Activated T-helper 1 cell treated with anti-CD3 and anti-CD28 coated beads, Interleukin-12 subunit alpha, Interleukin-12 subunit beta, Interleukin-2, Interleukin-4 antibody, amounts not matched to agents 30 ng/mL and 10 ng/mL and 1 ng/mL, durations not matched to agents 14 hours and 24 hours and 36 hours (primary cell): Measurements from ENCODE around the gene SLC45A3. TPM values are rescaled to one million over a fixed set of nuclear protein-coding genes. Genes with fewer than 3 reads are reported as not detected.

Source experiments
- DNase-seq: peaks from one replicate; pipeline ENCODE4 v3.0.0; 2021; ENCODE audit warnings: low spot score
- H3K27ac Mint-ChIP-seq: one replicate; pipeline ENCODE4 v1.8.0; 2021; ENCODE audit warnings: mild to moderate bottlenecking, mixed read lengths
- H3K27me3 Mint-ChIP-seq: one replicate; pipeline ENCODE4 v1.8.0; 2022; ENCODE audit warnings: mild to moderate bottlenecking, moderate library complexity, mixed read lengths; ENCODE audit not compliant: insufficient read depth
- H3K36me3 Mint-ChIP-seq: one replicate; pipeline ENCODE4 v1.8.0; 2021; ENCODE audit warnings: low read depth, mixed read lengths
- H3K4me1 Mint-ChIP-seq: one replicate; pipeline ENCODE4 v1.8.0; 2021; ENCODE audit warnings: low read depth, mixed read lengths
- H3K4me3 Mint-ChIP-seq: one replicate; pipeline ENCODE4 v1.8.0; 2021; ENCODE audit warnings: mild to moderate bottlenecking, moderate library complexity, mixed read lengths
- H3K9me3 Mint-ChIP-seq: one replicate; pipeline ENCODE4 v1.8.0; 2021; ENCODE audit warnings: mixed read lengths
- intact Hi-C: fragments of 100-400 bp; cut with micrococcal nuclease; formaldehyde crosslinking; loops from one replicate; pipeline ENCODE4 v1.15.1; 2024
- total RNA-seq: library from RNA; stranded (reverse); gene quantifications from 2 replicates; pipeline ENCODE4 v1.2.3, GENCODE V29; 2022

SLC45A3 gene
- total RNA-seq, 1 donor from 2014 or later: 1.1 TPM

- peaks cover 18% of the 10 kb centered on the region for H3K36me3 Mint-ChIP-seq
- no peaks in the 10 kb centered on the region for H3K9me3 Mint-ChIP-seq
- H3K27ac Mint-ChIP-seq: no peak overlapping the region
- no peak overlapping the region for H3K4me3 Mint-ChIP-seq
- H3K4me1 Mint-ChIP-seq: peaks cover 16% of the 10 kb centered on the region
- no peaks in the 10 kb centered on the region for H3K27me3 Mint-ChIP-seq
- DNase-seq: no peak
- intact Hi-C loops: loop anchor here (1.0 to 2.0 kb wide), 7 partner anchors 30 to 181 kb away; partner anchors contain the start of genes ELK4, RAB29 and SLC45A3
Measured at GRCh38 chr1:205710201-205711062, 30.1 kb upstream of the SLC45A3 start.

DNA sequence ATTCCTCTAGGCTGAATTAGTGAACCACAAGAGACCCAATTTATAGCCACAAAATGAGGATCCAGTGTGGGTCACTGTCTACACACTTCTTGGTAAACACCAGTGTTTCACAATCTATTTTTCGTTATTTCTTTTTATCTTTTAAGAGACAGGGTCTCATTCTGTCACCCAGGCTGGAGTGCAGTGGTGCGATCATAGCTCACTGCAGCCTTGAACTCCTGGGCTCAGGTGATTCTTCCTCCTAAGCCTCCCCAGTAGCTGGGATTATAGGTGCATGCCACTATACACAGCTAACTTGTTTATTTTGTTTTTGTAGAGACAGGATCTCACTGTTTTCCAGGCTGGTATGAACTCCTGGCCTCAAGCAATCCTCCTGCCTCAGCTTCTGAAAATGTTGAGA lies 29.3 kb upstream of the SLC45A3 start:
- H3K9me3 Mint-ChIP-seq: no peaks in the 10 kb centered on the region
- H3K4me3 Mint-ChIP-seq: no peak overlapping the region
- no peaks in the 10 kb centered on the region for H3K27me3 Mint-ChIP-seq
- peaks cover 22% of the 10 kb centered on the region for H3K4me1 Mint-ChIP-seq
- H3K36me3 Mint-ChIP-seq: peaks cover 15% of the 10 kb centered on the region
- intact Hi-C loops: loop anchor here (2.0 kb wide), 2 partner anchors 39 to 65 kb away; partner anchors contain the start of gene RAB29
- no peak overlapping the region for H3K27ac Mint-ChIP-seq
- DNase-seq: no peak

GRCh38 chr1:205709059-205709398 lies 28.7 kb upstream of the SLC45A3 start:
- Mint-ChIP-seq H3K4me1 (peaks cover 24% of the 10 kb centered on the region), H3K4me3 (no peak overlapping the region)

DNA sequence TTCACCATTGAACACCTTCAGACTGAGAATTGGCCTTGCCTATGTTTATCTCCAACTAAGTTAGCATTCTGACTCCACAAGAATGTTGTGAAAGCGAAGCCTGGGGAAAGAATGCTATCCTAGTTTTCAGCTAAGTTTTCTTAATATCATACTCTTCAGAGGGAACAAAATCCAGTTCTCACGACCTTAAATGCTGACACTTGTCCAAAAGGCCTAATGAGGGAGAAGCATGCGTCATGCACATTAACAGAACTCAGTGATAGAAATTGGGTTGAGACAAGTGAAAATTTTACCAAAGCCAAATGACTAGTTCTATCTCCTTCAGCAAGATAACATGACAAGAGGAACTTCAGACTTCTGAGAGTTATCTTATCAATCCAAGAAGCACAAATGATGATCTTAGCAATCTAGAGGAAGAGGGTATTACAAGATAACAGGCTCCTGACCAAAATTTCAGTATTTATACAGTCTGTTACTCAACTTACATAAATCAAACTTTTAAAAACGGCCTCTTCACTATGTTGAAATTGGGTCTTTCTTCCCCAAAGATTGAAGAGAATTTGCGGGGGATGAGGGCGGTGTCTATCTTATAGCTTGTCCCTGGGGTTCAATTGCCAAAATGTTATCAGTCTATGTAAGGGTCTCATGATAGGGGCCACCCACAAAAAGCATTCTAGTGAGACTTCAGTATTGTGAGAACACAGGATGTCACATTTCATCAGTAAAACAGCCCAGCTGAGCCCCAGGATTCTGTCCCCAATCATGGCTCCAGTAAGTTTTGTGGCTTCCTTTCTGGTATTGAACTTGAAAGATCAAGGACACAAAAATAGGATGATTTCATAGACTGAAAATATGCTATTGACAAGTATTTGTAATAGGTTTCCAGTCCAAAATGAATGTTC lies 26.5 kb upstream of the SLC45A3 start:
- DNase-seq: no peak
- H3K27me3 Mint-ChIP-seq: no peaks in the 10 kb centered on the region
- peaks cover 23% of the 10 kb centered on the region for H3K4me1 Mint-ChIP-seq
- no peak overlapping the region for H3K27ac Mint-ChIP-seq
- intact Hi-C loops: no loop called here
- H3K4me3 Mint-ChIP-seq: no peak overlapping the region
- H3K36me3 Mint-ChIP-seq: peaks cover 15% of the 10 kb centered on the region
- no peaks in the 10 kb centered on the region for H3K9me3 Mint-ChIP-seq

More at GRCh38 chr1:205709059-205709398, 28.7 kb upstream of the SLC45A3 start:
- intact Hi-C loops: no loop called here
- Mint-ChIP-seq H3K9me3 (no peaks in the 10 kb centered on the region), H3K27me3 (no peaks in the 10 kb centered on the region), H3K27ac (no peak overlapping the region), H3K36me3 (peaks cover 13% of the 10 kb centered on the region)
- no peak for DNase-seq

GRCh38 chr1:205704903-205705302 lies 24.6 kb upstream of the SLC45A3 start:
- H3K36me3 Mint-ChIP-seq: peaks cover 16% of the 10 kb centered on the region
- H3K4me3 Mint-ChIP-seq: no peak overlapping the region
- no peaks in the 10 kb centered on the region for H3K27me3 Mint-ChIP-seq
- no peak overlapping the region for H3K27ac Mint-ChIP-seq
- no peaks in the 10 kb centered on the region for H3K9me3 Mint-ChIP-seq
- peaks cover 12% of the 10 kb centered on the region for H3K4me1 Mint-ChIP-seq
- DNase-seq: no peak
- intact Hi-C loops: no loop called here

DNA sequence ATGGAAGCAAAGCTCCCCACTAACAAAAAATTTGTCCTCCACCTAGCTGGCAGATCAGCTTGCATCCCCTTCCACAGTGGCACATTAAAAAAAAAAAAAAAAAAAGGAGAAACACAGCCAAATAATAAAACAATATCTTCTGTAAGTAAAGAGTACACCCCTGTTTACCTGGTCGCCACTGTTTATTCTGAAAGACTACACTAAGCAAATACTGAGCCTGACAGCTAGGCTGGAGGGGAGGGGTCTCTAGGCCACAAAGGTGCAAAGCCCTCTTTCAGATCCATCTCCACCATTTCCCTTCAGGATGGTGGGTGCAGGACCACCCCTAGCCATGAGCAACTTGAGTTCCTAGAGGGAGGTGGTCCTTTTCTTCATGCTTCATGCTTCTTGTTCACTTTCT lies 22.8 kb upstream of the SLC45A3 start:
- intact Hi-C loops: no loop called here
- peaks cover 16% of the 10 kb centered on the region for H3K36me3 Mint-ChIP-seq
- peaks cover 12% of the 10 kb centered on the region for H3K4me1 Mint-ChIP-seq

GRCh38 chr1:205701891-205702290 lies 21.6 kb upstream of the SLC45A3 start:
- Mint-ChIP-seq H3K4me3 (no peak overlapping the region), H3K36me3 (peaks cover 16% of the 10 kb centered on the region), H3K27ac (peak overlapping the region; percentile 32), H3K27me3 (peaks cover 4% of the 10 kb centered on the region), H3K9me3 (no peaks in the 10 kb centered on the region), H3K4me1 (peaks cover 8% of the 10 kb centered on the region)
- DNase-seq: no peak
- intact Hi-C loops: no loop called here

More for the DNA sequence above, 22.8 kb upstream of the SLC45A3 start:
- H3K27me3 Mint-ChIP-seq: no peaks in the 10 kb centered on the region
- no peak overlapping the region for H3K4me3 Mint-ChIP-seq
- no peaks in the 10 kb centered on the region for H3K9me3 Mint-ChIP-seq
- no peak for DNase-seq
- no peak overlapping the region for H3K27ac Mint-ChIP-seq

DNA sequence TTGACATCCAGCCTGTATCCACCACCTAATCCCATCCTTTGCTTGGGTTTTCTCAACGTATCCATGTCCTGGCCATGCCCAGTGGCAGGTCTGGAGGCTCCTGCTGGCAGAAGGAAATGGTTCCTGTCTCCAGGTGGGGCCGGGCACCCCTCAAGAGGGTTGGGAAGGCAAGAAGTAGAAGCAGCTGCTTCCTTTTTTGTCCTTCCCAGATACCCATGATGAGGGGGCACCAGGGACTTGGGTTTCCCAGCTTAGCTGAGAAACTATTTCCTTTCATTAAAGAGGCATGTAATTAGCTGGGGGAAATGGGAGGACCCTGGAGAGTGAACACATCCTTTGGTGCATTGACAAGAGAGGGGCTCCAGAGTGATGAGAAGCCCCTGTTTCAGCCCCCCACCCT lies 21.1 kb upstream of the SLC45A3 start:
- H3K27me3 Mint-ChIP-seq: peaks cover 8% of the 10 kb centered on the region
- H3K36me3 Mint-ChIP-seq: peaks cover 16% of the 10 kb centered on the region
- intact Hi-C loops: no loop called here
- H3K4me3 Mint-ChIP-seq: no peak overlapping the region
- no peak for DNase-seq
- peaks cover 8% of the 10 kb centered on the region for H3K4me1 Mint-ChIP-seq
- H3K27ac Mint-ChIP-seq: no peak overlapping the region
- H3K9me3 Mint-ChIP-seq: no peaks in the 10 kb centered on the region

GRCh38 chr1:205700865-205701401 lies 20.6 kb upstream of the SLC45A3 start:
- Mint-ChIP-seq H3K9me3 (no peaks in the 10 kb centered on the region), H3K4me3 (no peak overlapping the region), H3K4me1 (peaks cover 8% of the 10 kb centered on the region), H3K36me3 (peaks cover 16% of the 10 kb centered on the region), H3K27me3 (peaks cover 8% of the 10 kb centered on the region), H3K27ac (no peak overlapping the region)
- DNase-seq: no peak
- intact Hi-C loops: no loop called here

- DNase-seq: no peak
- peaks cover 10% of the 10 kb centered on the region for H3K27me3 Mint-ChIP-seq
- no peak overlapping the region for H3K4me3 Mint-ChIP-seq
- H3K27ac Mint-ChIP-seq: no peak overlapping the region
- H3K36me3 Mint-ChIP-seq: peaks cover 12% of the 10 kb centered on the region
- no peaks in the 10 kb centered on the region for H3K4me1 Mint-ChIP-seq
- no peaks in the 10 kb centered on the region for H3K9me3 Mint-ChIP-seq
- intact Hi-C loops: no loop called here
Measured at GRCh38 chr1:205699416-205699815, 19.1 kb upstream of the SLC45A3 start.

- H3K27me3 Mint-ChIP-seq: peaks cover 10% of the 10 kb centered on the region
- peaks cover 12% of the 10 kb centered on the region for H3K36me3 Mint-ChIP-seq
- H3K4me3 Mint-ChIP-seq: no peak overlapping the region
- no peaks in the 10 kb centered on the region for H3K4me1 Mint-ChIP-seq
- intact Hi-C loops: no loop called here
- H3K27ac Mint-ChIP-seq: no peak overlapping the region
- H3K9me3 Mint-ChIP-seq: no peaks in the 10 kb centered on the region
- no peak for DNase-seq
Measured at GRCh38 chr1:205698921-205699320, 18.6 kb upstream of the SLC45A3 start.

GRCh38 chr1:205693421-205693991 lies 13.2 kb upstream of the SLC45A3 start:
- H3K4me1 Mint-ChIP-seq: peaks cover 7% of the 10 kb centered on the region
- no peak overlapping the region for H3K27ac Mint-ChIP-seq
- DNase-seq: no peak
- H3K27me3 Mint-ChIP-seq: peaks cover 17% of the 10 kb centered on the region
- no peaks in the 10 kb centered on the region for H3K36me3 Mint-ChIP-seq
- H3K9me3 Mint-ChIP-seq: no peaks in the 10 kb centered on the region
- no peak overlapping the region for H3K4me3 Mint-ChIP-seq
- intact Hi-C loops: no loop called here
